Neuronal stem cell (in vitro differentiated cells): ENCODE data around the gene SRGAP2C.
"Not testable (repeated sequence)": the region's sequence is repeated elsewhere in the genome, so short reads cannot be mapped to it uniquely, and the experiment has no call there.

ENCODE experiments used
- DNase-seq: peaks from one replicate; pipeline ENCODE4 v3.0.0-alpha.2; 2013; ENCODE audit warnings: low spot score
- H2AFZ ChIP-seq: one replicate; pipeline ENCODE4 v1.6.1; 2013; ENCODE audit warnings: mild to moderate bottlenecking, low read length, inconsistent platforms
- H2AK5ac ChIP-seq: 2 replicates; pipeline ENCODE4 v1.6.1; 2013; ENCODE audit warnings: low read depth, mild to moderate bottlenecking, inconsistent platforms, low read length, moderate library complexity, mixed read lengths
- H2BK120ac ChIP-seq: 2 replicates; pipeline ENCODE4 v1.6.1; 2013; ENCODE audit warnings: low read depth, mild to moderate bottlenecking, inconsistent platforms, low read length, moderate library complexity, mixed read lengths
- H2BK12ac ChIP-seq: one replicate; pipeline ENCODE4 v1.6.1; 2013; ENCODE audit warnings: low read length, inconsistent platforms
- H2BK15ac ChIP-seq: 2 replicates; pipeline ENCODE4 v1.6.1; 2013; ENCODE audit warnings: mild to moderate bottlenecking, low read length, inconsistent platforms, mixed read lengths
- H2BK5ac ChIP-seq: one replicate; pipeline ENCODE4 v1.6.1; 2013; ENCODE audit warnings: inconsistent platforms, mild to moderate bottlenecking, low read length, moderate library complexity
- H3K14ac ChIP-seq: one replicate; pipeline ENCODE4 v1.6.1; 2013; ENCODE audit warnings: low read length, inconsistent platforms
- H3K18ac ChIP-seq: 2 replicates; pipeline ENCODE4 v1.6.1; 2013; ENCODE audit warnings: low read length, inconsistent platforms
- H3K23ac ChIP-seq: 2 replicates; pipeline ENCODE4 v1.6.1; 2013; ENCODE audit warnings: low read depth, mild to moderate bottlenecking, mixed read lengths, low read length, inconsistent platforms; ENCODE audit not compliant: poor library complexity
- H3K27ac ChIP-seq: replicated peaks from 3 replicates; pipeline ENCODE4 v1.5.1; 2013; ENCODE audit warnings: low read length, inconsistent platforms
- H3K27me3 ChIP-seq, 3 experiments: 2 replicates each; pipeline ENCODE4 v1.6.1; 2013; ENCODE audit warnings: low read length in 3 of 3, mild to moderate bottlenecking in 2 of 3, inconsistent platforms in 1 of 3, low read depth in 1 of 3, mixed read lengths in 1 of 3, moderate library complexity in 1 of 3; ENCODE audit not compliant: control insufficient read depth in 3 of 3, insufficient read depth in 3 of 3
- H3K36me3 ChIP-seq, 2 donors: replicated peaks in 1 of 2; 2 replicates each; pipeline ENCODE4 v1.6.1; 2013; ENCODE audit warnings: low read length in 2 of 2; ENCODE audit not compliant: control insufficient read depth in 2 of 2, insufficient read depth in 2 of 2
- H3K4ac ChIP-seq: 2 replicates; pipeline ENCODE4 v1.6.1; 2013; ENCODE audit warnings: inconsistent platforms, mild to moderate bottlenecking, low read length, moderate library complexity
- H3K4me1 ChIP-seq, 2 donors: 1 replicate in 1 of 2; 2 replicates in 1 of 2; pipeline ENCODE4 v1.6.1; 2013; ENCODE audit warnings: low read length in 2 of 2, low read depth in 1 of 2; ENCODE audit not compliant: control insufficient read depth in 2 of 2, insufficient read depth in 1 of 2
- H3K4me2 ChIP-seq: one replicate; pipeline ENCODE4 v1.6.1; 2013; ENCODE audit warnings: mild to moderate bottlenecking, low read length, inconsistent platforms; ENCODE audit not compliant: insufficient read depth, poor library complexity, severe bottlenecking
- H3K4me3 ChIP-seq, 2 donors: 2 replicates each; pipeline ENCODE4 v1.5.1; 2013; ENCODE audit warnings: low read length in 2 of 2, mild to moderate bottlenecking in 2 of 2, inconsistent platforms in 1 of 2, moderate library complexity in 1 of 2
- H3K79me1 ChIP-seq: one replicate; pipeline ENCODE4 v1.6.1; 2013; ENCODE audit warnings: low read depth, mild to moderate bottlenecking, inconsistent platforms, low read length, moderate library complexity
- H3K9ac ChIP-seq: one replicate; pipeline ENCODE4 v1.6.1; 2013; ENCODE audit warnings: mild to moderate bottlenecking, low read depth, low read length, inconsistent platforms; ENCODE audit not compliant: poor library complexity
- H3K9me3 ChIP-seq, 2 donors: replicated peaks in 1 of 2; 2 replicates each; pipeline versions ENCODE3 to v1.6.1; 2013; ENCODE audit warnings: low read length in 2 of 2, mild to moderate bottlenecking in 2 of 2, inconsistent platforms in 1 of 2, low read depth in 1 of 2, mixed read lengths in 1 of 2, moderate library complexity in 1 of 2; ENCODE audit not compliant: control insufficient read depth in 2 of 2, insufficient read depth in 1 of 2
- H4K8ac ChIP-seq: one replicate; pipeline ENCODE4 v1.6.1; 2013; ENCODE audit warnings: low read depth, mild to moderate bottlenecking, inconsistent platforms, low read length, moderate library complexity
- H4K91ac ChIP-seq: one replicate; pipeline ENCODE4 v1.6.1; 2013; ENCODE audit warnings: low read length, low read depth, mild to moderate bottlenecking, inconsistent platforms; ENCODE audit not compliant: poor library complexity
- WGBS, 2 donors: extraction: QIAGEN DNeasy Blood & Tissue Kit; methylation state at CpG; one replicate each; pipeline ENCODE4 v1.1.7; 2013; ENCODE audit warnings: missing lambda C conversion rate in 2 of 2, mixed read lengths in 1 of 2; ENCODE audit not compliant: insufficient read length in 2 of 2, insufficient replicate concordance in 1 of 2; ENCODE audit errors: extremely low coverage in 2 of 2; 5-methylcytosine and 5-hydroxymethylcytosine counted together

The SRGAP2C gene

GRCh38 chr1:121419050-121419615 lies 234.4 kb downstream of the SRGAP2C start:
- no CpG with 5 or more reads among the region's 4 CpGs for WGBS, 2 donors
- H3K36me3 ChIP-seq, H3K27ac ChIP-seq, H2BK15ac ChIP-seq, H2BK120ac ChIP-seq, H3K9ac ChIP-seq, H2BK12ac ChIP-seq, H3K27me3 ChIP-seq, H3K9me3 ChIP-seq, H3K4me1 ChIP-seq, H3K4me3 ChIP-seq, H3K14ac ChIP-seq, H2BK5ac ChIP-seq, H4K8ac ChIP-seq, H4K91ac ChIP-seq, H3K79me1 ChIP-seq, H3K4ac ChIP-seq, H3K4me2 ChIP-seq, H3K18ac ChIP-seq, DNase-seq, H2AFZ ChIP-seq, H2AK5ac ChIP-seq, H3K23ac ChIP-seq: not testable (repeated sequence)

DNA sequence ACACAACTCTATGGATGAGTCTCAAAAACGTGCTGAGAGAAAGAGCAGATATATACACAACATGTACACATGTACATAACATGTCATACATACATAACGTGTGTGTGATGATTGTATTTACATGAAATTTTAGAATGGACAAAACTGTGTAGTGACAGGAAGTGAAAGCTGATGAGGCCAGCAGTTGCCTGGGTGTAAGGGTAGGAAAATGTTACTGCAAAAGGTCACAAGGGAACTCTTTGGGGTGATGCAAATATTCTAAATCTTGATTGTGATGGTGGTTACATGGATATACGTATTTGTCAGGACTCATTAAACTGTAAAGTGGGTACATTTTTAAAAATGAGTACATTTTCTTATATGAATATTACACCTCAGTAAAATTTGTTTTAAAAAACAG lies 236.7 kb downstream of the SRGAP2C start:
- H3K14ac ChIP-seq, result not testable (repeated sequence)

GRCh38 chr1:121423956-121424355 lies 239.2 kb downstream of the SRGAP2C start:
- not testable (repeated sequence) for H3K9ac ChIP-seq, H3K27ac ChIP-seq, H3K4ac ChIP-seq, H3K4me1 ChIP-seq, H3K27me3 ChIP-seq, H2BK120ac ChIP-seq, H3K79me1 ChIP-seq, H2AFZ ChIP-seq, H3K9me3 ChIP-seq, DNase-seq, H2BK12ac ChIP-seq, H3K18ac ChIP-seq, H2BK15ac ChIP-seq, H3K23ac ChIP-seq, H3K36me3 ChIP-seq, H4K91ac ChIP-seq, H2AK5ac ChIP-seq, H3K4me2 ChIP-seq, H3K4me3 ChIP-seq, H2BK5ac ChIP-seq, H4K8ac ChIP-seq, H3K14ac ChIP-seq
- no CpG with 5 or more reads among the region's 2 CpGs for WGBS, 2 donors

More for the DNA sequence above, 236.7 kb downstream of the SRGAP2C start:
- not testable (repeated sequence) for H3K27me3 ChIP-seq, H3K27ac ChIP-seq, H2BK120ac ChIP-seq, DNase-seq, H2AFZ ChIP-seq, H2BK15ac ChIP-seq, H3K4ac ChIP-seq, H4K8ac ChIP-seq, H3K9me3 ChIP-seq, H3K36me3 ChIP-seq, H3K4me3 ChIP-seq, H3K9ac ChIP-seq, H2BK5ac ChIP-seq, H2BK12ac ChIP-seq, H3K18ac ChIP-seq, H4K91ac ChIP-seq, H3K23ac ChIP-seq, H3K4me1 ChIP-seq, H3K4me2 ChIP-seq, H2AK5ac ChIP-seq, H3K79me1 ChIP-seq
- WGBS, 2 donors, result no CpG with 5 or more reads among the region's 3 CpGs

- H2AK5ac ChIP-seq, H3K4me3 ChIP-seq, H2BK120ac ChIP-seq, H3K9me3 ChIP-seq, H3K4me2 ChIP-seq, H2AFZ ChIP-seq, DNase-seq, H3K79me1 ChIP-seq, H3K9ac ChIP-seq, H3K27ac ChIP-seq, H2BK15ac ChIP-seq, H3K36me3 ChIP-seq, H2BK12ac ChIP-seq, H4K8ac ChIP-seq, H3K27me3 ChIP-seq, H4K91ac ChIP-seq, H2BK5ac ChIP-seq, H3K23ac ChIP-seq, H3K4me1 ChIP-seq, H3K4ac ChIP-seq, H3K18ac ChIP-seq, H3K14ac ChIP-seq: not testable (repeated sequence)
- WGBS, 2 donors, result no CpG with 5 or more reads among the region's 2 CpGs
Observed at GRCh38 chr1:121433517-121433916, 248.7 kb downstream of the SRGAP2C start.
